HG02642 (cell line): Measurements from ENCODE around the gene ANXA3.

Experiments used
- ATAC-seq: cut with Tn5 transposase; IDR thresholded peaks from one replicate; pipeline ENCODE4 v1.9.1; 2021; ENCODE audit warnings: mild to moderate bottlenecking; ENCODE audit not compliant: unreplicated experiment, poor library complexity

Gene ANXA3

GRCh38 chr4:78608684-78609083 lies 57.1 kb downstream of the ANXA3 start:
- ATAC-seq, result no peak

GRCh38 chr4:78609580-78609979 lies 58.0 kb downstream of the ANXA3 start:
- ATAC-seq, result no peak

- ATAC-seq, result no peak
Observed at GRCh38 chr4:78610546-78611214, 59.1 kb downstream of the ANXA3 start.

DNA sequence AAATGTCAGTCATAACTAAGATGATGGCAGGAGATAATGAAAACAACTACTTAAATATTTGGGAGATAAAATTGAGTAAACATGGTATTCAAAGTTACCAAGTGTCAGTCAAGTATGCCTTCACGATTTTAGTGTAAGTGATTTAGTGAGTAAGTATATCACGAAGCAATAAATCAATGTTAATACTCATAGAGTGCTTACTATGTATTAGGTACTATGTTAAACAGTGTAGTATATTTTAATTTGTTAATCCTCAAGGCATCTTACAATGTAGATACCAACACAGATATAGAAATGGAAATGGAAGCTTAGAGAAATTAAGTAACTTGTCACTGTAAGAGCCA lies 59.6 kb downstream of the ANXA3 start:
- ATAC-seq, result no peak

DNA sequence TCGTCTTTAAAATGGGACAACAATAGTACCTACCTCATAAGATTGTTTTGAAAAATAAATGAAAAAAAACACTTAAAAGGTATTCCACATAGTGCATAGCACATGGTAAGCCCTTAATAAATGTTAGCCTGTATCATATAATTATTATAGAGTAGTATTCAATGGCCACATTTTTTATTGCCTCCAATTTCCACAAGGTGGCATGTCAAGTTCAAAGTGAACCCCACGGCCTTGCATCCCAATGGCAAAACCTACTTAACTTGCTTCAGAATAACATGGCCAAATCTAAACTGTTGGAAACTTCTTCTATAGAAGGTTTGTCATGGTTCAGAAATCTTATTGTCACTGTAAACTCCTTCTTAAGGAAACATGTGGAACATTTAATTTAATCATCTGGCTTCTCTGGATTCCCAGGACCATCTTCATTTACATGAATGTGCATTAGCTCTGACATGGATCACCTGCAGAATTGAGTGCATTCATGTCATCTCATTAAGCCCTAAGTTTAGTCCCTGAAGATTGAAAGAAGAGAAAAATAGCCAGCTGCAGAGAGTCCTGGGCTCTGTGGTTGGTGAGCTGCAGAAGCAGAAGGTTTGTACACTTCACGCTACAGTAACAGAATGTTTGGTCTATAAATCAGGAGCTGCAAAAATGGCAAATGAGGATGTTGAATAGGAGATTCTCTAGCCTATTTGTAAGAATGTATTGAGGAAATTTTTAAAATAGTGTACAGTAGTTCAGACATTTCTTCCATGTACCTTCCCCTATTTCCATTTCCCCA lies 61.0 kb downstream of the ANXA3 start:
- ATAC-seq, result peak; percentile 34

DNA sequence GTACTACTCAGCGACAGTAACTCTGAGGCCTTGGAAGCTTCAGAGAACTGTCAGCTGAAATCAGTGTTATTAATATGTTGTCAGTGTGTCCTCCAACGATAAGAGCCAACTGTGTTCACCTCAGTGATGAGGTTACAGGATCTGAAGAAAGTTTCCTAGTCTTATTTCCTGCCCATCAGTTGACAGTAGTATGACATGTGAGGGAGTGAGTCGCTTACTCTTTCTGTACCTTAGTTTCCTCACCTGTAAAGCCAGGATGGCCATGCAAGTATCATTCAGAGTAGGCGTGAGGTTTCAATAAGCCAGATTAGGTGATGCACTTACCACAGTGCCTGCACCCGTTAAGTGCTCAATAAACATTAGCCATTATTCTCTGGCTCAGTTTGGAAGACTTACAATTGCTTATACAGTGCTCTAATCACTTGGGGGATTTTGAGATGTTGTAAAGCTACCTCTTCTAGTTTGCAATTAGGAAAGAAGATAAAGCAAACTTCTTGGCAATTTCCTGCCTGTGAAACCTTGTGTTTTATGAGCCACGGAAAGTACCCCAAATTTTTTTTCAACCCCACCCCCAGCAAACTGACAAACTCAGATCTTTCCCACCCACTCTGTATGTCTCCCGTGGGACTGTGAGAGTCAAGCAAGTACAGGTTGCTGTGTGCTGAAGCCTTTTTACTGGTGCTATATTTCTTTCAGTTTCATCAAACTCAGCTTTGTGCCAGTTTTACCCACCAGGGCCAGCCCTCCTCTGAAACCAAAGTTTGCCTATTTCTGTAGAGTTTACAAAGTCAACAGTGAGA lies 62.2 kb downstream of the ANXA3 start:
- ATAC-seq, result peak; percentile 90

- ATAC-seq, result no peak
Observed at GRCh38 chr4:78616046-78616498, 64.5 kb downstream of the ANXA3 start.

- no peak for ATAC-seq
Observed at GRCh38 chr4:78618436-78618835, 66.9 kb downstream of the ANXA3 start.

- ATAC-seq, result no peak
Observed at GRCh38 chr4:78621395-78621794, 69.8 kb downstream of the ANXA3 start.

DNA sequence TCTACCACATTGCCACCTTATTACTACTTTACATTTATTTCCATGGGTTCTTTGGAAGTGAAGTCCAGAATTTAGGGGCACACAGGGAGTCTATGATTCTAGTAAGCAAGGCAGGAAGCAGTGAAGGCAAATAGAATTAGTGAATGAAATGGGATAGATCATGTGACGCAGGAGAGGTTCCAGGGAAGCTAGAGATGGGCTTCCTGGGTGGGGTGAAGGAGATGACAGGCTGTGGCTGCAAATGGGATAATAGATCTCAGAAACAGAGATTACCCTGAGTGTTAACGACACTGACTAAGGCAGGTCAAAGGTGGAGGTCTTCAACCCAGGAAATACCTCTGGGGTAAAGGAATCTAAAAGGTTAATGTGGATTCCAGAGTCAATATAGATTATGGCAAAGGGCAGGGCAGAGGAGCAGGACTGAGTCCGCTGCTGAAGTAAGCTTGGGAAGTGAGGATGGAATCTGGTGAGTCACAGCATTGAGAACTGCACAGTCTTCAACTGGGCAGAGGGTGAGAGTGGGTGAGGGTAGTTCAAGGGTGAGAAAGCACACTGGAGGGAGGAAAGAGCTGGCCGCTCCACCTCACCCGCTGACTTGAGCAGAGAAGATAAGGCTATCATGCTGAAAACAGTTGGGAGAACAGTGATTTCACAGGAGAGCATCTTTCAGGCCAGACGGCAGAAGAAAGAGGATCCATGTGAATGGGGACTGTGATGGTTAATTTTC lies 70.8 kb downstream of the ANXA3 start:
- no peak for ATAC-seq

GRCh38 chr4:78624048-78624447 lies 72.5 kb downstream of the ANXA3 start:
- ATAC-seq, result no peak

GRCh38 chr4:78625073-78625472 lies 73.5 kb downstream of the ANXA3 start:
- peak; percentile 36 for ATAC-seq

GRCh38 chr4:78627046-78627965 lies 75.7 kb downstream of the ANXA3 start:
- no peak for ATAC-seq

DNA sequence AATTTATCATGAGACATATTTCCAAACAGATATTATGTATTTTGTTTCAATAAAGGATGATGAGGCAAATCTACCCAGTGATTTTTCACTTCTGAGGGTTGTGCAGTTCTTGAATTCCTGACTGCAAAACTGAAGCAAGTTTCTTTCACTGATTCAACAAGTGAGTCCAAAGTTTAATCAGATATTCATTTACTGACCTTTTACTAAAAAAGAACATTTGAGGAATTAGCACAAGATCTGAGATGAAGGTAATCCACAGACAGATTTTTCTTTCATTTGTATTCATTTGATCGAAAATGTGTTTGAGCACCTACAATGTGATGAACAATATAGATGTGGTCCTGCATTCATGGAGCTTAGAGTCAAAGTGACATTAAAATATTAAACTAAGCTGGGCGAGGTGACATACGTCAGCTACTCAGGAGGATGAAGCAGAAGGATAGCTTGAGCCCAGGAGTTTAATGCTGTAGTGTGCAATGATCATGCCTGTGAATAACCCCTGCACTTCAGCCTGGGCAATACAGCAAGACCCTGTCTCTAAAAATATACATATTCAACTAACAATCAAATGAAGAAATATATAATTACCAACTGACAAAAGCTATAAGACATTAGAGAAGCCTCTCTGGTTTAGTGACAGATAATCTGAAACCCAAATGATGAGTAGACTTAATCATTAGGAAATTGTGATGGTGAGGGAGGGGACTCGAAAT lies 76.6 kb downstream of the ANXA3 start:
- ATAC-seq, result no peak

- no peak for ATAC-seq
Observed at GRCh38 chr4:78629991-78630541, 78.5 kb downstream of the ANXA3 start.

- ATAC-seq, result no peak
Observed at GRCh38 chr4:78630615-78631014, 79.0 kb downstream of the ANXA3 start.

GRCh38 chr4:78634011-78634664 lies 82.6 kb downstream of the ANXA3 start:
- ATAC-seq, result no peak
